Jurkat, Clone E6-1 (cell line): ENCODE measurements around the gene PIPOX.
"Not testable (repeated sequence)": the region's sequence is repeated elsewhere in the genome, so short reads cannot be mapped to it uniquely, and the experiment has no call there.

ENCODE experiments used
- DNase-seq: peaks from one replicate; pipeline ENCODE4 v3.0.0-alpha.2; 2011; ENCODE audit warnings: low read depth, low spot score
- H3K4me3 ChIP-seq: 2 replicates; pipeline ENCODE4 v1.5.1; 2011; ENCODE audit warnings: mild to moderate bottlenecking, low read length, control low read depth, moderate library complexity

Gene PIPOX

GRCh38 chr17:29070308-29070707 lies 27.4 kb downstream of the PIPOX start:
- no peak overlapping the region for H3K4me3 ChIP-seq
- no peak for DNase-seq

DNA sequence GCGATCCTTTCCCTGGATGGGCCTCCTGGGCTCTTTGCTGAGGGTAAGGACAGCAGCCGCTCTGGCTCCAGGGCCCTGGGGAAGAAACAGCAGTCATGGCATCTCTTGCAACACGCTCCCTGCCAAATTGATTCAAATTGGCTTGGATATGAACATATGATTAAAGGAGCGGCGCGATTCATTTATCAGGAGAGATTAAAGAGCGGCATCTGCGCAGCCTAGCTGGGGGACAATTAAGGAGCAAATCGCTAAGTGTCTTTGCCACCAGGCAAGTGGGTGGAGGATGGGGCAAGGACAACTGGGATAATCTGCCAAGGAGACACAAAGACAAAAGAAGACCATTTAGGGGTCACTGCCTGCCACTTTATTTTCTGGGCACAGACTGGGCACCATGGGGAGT lies 27.8 kb downstream of the PIPOX start:
- no peak for DNase-seq
- H3K4me3 ChIP-seq: no peak overlapping the region

- no peak for DNase-seq
- no peak overlapping the region for H3K4me3 ChIP-seq
These were observed 28.4 kb downstream of the PIPOX start for GRCh38 chr17:29071303-29071702.

GRCh38 chr17:29073045-29073444 lies 30.1 kb downstream of the PIPOX start:
- H3K4me3 ChIP-seq: no peak overlapping the region
- no peak for DNase-seq

DNA sequence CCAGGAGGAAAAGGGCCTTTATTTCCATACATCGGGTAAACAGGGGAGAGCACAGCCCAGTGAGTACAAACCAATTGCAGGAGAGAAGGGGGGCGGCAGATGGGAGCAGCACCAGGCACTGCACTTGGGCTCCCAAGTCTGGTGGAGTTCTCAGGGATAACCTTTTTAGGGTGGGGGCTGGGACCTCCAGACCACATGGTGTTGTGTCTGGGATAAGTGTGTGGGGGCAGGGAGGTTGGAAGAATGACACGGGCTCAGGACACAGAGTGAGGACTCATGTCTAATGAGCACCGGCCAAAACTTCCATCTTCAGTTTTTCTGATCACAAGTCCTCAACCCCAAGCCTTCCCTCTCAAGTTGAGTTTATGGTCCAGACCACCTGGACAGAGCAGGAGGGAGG lies 30.6 kb downstream of the PIPOX start:
- H3K4me3 ChIP-seq: no peak overlapping the region
- DNase-seq: no peak

DNA sequence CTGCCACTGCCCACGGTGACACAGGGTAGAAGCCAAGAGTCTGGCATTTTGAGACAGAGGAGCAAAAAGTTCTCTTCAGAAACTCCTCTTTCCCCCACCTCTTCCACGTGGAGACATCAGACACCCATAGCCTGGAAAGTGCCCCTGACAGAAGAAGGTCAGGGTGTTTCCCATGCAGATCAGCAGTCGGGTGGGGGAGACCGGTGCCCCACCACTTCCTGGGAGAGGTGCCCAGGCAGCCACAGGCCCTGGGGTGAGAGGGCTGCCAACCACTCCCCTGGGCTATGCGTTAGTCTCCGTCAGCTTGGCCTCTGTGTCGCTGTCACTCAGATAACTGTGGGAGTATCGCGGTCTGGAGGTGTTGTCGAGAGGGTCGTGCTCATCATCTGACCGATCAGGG lies 31.5 kb downstream of the PIPOX start:
- no peak overlapping the region for H3K4me3 ChIP-seq
- no peak for DNase-seq

DNA sequence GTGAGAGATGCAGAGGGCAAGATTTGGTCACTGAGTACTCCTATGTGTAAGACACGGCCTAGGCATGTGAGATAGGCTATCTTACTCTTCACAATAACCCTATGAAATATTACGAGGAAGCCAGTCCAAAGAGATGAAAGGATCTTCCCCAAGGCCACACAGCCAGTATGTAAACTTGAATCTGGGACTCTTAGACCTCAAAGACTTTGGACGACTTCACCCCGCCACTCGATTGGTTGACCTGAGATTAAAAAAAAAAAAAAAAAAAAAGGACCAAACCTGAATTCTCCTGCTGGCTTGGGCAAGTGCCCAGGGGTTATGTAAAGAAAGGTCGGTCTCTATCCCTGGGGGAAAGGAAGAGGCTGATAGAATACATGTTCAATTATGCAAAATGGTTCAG lies 33.1 kb downstream of the PIPOX start:
- no peak overlapping the region for H3K4me3 ChIP-seq
- no peak for DNase-seq

- no peak for DNase-seq
These were observed 33.8 kb downstream of the PIPOX start for GRCh38 chr17:29076722-29077121.

DNA sequence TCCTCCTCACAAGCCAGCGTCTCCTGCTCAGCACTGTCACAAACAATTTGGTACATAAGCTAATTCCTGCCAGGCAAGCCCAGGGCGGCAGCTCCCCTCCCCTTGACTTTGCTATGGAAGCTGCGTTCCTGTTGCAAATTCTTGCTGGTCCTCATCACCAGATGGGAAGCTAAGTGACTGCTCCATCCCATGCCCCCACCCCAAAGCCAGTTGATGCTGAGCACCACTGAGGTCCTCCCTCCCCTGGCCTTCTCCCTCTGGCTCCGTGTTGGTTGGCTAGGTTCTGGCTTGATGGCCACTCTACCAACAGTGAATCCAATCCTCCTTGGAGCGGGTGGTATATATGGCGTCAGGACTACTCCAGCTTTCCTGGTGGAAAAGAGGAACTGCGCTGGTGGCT lies 34.4 kb downstream of the PIPOX start:
- DNase-seq: no peak
- H3K4me3 ChIP-seq: no peak overlapping the region

More at GRCh38 chr17:29076722-29077121, 33.8 kb downstream of the PIPOX start:
- H3K4me3 ChIP-seq: no peak overlapping the region

DNA sequence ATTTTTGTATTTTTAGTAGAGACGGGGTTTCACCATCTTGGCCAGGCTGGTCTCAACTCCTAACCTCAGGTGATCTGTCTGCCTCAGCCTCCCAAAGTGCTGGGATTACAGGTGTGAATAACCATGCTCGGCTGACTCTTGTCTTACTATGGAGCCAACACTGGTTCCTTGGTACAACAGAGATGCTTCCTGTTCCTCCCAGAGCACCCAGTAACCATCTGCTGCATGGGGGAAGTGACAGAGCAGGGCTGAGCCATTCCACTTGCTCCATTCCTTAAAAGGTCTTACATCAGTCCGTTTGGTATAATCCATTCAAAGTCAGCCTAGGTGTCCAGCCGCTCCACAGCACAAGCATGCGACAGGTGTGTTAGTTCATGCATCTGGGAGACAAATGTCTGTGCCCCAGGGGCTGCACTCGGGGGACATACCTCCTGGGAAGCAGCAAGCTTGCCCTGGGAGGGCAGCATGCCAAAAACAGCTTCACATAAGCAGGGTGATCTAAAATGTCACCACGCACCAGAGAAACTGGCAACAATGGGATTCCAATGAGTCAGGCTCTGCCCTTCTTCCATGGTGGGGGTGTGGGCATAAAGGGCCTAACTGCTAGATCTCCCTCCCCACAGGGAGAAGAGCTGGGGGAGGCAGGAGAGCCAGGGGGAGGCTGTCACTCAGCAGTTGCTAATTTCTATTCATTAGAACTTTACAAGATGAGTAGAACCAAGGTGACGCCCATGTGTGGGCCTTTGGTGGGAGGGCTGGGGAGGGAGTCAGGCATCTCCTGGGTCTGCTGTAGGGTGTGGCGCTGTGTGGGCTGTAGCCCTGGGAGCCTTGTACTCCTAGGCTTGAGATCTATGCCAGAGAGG lies 35.5 kb downstream of the PIPOX start:
- no peak for DNase-seq
- H3K4me3 ChIP-seq: no peak overlapping the region

DNA sequence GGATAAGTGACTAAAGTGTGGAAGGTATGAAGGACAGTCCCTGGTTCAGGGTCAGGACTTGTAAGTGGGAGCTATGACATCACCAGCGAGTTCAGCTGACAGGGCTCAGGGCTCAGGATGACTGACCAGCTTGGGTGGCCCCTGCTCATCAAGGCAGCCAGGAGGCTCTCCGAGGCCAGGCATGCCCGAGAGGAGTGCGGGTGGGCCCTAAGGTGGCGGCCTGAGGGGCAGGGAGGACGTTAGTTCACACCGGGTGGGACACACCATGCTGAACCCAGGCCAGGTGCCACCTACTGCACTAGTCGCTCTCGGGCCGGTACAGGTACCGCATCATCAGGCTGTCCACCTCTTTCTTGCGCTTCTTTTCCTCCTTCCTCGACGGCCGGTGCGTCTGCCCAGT lies 36.5 kb downstream of the PIPOX start:
- no peak overlapping the region for H3K4me3 ChIP-seq
- DNase-seq: no peak

DNA sequence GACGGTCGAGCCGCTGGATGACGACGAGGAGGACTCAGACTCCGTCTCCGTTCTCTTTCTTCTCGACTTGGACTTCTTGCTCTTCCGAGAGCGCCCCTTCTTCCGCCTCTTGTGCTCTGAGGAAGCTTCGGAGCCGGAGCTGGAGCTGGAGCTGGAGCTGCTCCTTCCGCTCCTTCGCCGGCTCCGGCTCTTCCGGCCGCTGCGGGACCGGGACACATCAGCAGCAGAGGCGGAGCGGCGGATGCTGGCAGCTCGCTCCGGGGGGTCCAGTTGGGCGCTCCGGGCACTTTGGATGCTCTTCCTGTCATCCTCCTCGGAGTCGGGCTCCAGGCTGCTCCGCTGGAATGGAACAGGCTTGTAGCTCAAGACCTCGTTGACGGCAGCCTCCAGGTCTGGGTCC lies 36.9 kb downstream of the PIPOX start:
- DNase-seq: no peak
- H3K4me3 ChIP-seq: no peak overlapping the region

DNA sequence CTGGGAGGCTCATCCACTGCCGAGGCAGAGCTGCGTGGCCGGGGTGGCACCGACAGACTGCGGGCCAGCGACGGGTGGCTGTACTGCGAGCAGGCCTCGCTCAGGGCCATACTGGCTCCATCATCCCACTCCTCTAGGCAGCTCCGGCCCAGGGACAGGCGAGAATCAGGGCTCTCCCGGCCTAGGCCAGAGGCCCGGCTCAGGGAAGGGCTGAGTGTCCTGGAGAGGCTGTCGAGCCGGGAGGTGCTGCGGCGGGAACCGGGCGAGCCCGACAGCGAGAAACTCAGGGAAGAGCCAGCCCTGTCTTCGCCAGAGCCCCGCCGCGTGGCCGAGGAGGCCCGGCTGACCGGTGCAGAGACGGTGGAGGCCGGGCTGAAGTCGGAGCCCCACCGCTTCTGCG lies 37.4 kb downstream of the PIPOX start:
- no peak for DNase-seq
- H3K4me3 ChIP-seq: no peak overlapping the region

DNA sequence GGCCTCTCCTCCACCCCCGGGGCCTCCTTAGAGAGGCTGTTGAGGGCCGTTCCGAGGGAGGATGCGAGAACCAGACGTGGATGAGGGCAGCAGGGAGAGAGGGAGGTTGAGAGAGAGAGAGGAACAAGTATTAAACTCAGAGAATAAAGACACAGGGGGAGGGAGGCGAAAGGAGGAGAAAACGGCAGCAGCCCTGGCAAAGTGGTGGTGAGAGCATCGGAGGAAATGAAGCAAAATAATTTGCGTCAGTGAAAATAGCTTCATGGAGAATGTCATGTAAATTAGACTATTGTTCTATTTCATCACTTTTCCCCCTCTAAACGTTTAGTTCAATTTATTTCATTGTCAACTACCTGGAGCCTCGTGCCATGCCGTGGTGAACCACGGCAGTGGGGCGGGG lies 38.0 kb downstream of the PIPOX start:
- H3K4me3 ChIP-seq: no peak overlapping the region
- no peak for DNase-seq

GRCh38 chr17:29084541-29085146 lies 41.7 kb downstream of the PIPOX start:
- H3K4me3 ChIP-seq: no peak overlapping the region
- DNase-seq: no peak

- DNase-seq: no peak
- no peak overlapping the region for H3K4me3 ChIP-seq
These were observed 42.3 kb downstream of the PIPOX start for GRCh38 chr17:29085223-29085622.

DNA sequence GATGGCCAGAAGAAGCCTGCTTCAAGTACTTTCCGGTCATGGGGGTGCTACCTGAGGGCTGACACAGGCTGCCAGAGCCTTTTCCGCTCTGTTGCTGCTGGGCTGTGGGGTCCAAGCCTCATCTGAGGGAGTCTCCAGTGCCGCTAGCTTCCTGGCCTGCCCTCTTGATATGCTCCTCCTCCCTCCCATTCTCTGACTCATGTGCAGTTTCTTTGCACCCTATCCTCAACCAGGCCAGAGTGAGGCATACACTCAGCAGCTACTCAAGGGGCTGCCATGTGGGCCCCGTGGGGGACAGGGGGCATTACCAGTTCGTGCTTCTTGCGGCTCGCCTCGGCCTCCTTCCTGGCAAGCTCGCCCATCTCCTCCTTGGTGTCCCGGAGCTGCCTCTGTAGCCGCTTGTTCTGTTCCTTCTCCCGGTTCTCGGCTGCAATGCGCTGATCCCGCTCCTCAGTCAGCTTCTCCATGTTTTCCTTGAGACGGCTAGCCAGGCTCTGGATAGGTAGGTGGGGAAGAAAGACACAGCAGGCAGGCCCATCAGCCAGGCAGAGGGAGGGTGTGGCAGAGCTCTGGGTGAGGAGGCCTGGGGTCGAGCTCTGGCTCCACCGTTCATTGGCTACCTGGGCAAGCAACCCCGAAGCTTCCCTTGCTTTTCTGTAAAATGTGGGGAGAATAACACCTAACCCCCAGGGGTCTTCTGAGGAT lies 43.8 kb downstream of the PIPOX start:
- no peak for DNase-seq
- no peak overlapping the region for H3K4me3 ChIP-seq

DNA sequence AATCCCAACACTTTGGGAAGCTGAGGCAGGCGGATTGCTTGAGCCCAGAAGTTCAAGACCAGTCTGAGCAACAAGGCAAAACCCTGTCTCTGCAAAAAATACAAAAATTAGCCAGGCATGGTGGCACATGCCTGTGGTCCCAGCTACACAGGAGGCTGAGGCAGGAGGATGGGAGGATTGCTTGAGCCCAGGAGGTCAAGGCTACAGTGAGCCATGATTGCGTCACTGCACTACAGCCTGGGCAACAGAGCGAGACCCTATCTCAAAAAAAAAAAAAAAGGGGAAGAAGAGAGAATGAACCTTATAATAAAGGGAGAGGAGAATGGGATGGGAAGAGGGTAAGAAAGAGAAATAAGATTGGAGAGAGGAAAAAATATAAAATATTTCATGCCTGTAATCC lies 45.8 kb downstream of the PIPOX start:
- not testable (repeated sequence) for DNase-seq, H3K4me3 ChIP-seq

GRCh38 chr17:29089601-29090044 lies 46.7 kb downstream of the PIPOX start:
- no peak for DNase-seq
- no peak overlapping the region for H3K4me3 ChIP-seq

- DNase-seq: no peak
These were observed 47.2 kb downstream of the PIPOX start for GRCh38 chr17:29090108-29090507.

More at GRCh38 chr17:29090108-29090507, 47.2 kb downstream of the PIPOX start:
- H3K4me3 ChIP-seq: no peak overlapping the region
